ENCODE results near the gene CTAGE9. TPM values are rescaled to one million over a fixed set of nuclear protein-coding genes. Genes with fewer than 3 reads are reported as not detected.

Gene CTAGE9
- total RNA-seq, 1 experiment from 2014 or later, result not detected

DNA sequence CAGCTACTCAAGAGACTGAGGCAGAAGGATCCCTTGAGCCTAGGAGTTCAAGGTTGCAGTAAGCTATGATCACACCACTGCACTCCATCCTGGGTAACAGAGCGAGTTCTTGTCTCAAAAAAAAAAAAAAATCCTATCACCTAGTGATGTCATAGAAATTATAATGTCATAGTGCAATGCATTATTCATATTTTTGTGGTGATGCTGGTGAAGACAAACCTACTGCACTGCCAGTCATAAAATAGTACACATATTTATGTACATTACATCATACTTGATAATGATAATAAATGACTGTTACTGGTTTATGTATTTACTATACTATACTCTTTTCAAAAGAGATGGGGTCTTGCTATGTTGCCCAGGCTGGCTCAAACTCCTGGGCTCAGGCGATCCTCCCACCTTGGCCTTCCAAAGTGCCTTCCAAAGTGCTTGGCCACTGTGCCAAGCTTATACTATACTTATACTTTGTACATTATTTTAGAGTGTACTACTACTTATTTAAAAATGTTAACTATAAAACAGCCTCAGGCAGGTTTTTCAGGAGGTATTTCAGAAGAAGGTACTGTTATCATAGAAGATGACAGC, 47.1 kb downstream of the CTAGE9 start:
- Histone ChIP-seq H4K5ac (ENCODE audit: insufficient read length, low read depth, low read length) (no peak overlapping the region), H3K27ac (ENCODE audit: insufficient read length, low read depth, low read length) (no peak overlapping the region), H2AFZ (ENCODE audit: low read length) (no peak overlapping the region), H3K79me1 (ENCODE audit: insufficient read depth, low read depth, low read length, poor library complexity, severe bottlenecking) (no peaks in the 10 kb centered on the region), H4K8ac (replicated peaks; ENCODE audit: insufficient read length, low read depth, low read length) (no peak overlapping the region), H3K27me3 (ENCODE audit: insufficient read depth, low read length) (no peaks in the 10 kb centered on the region), H3K9me3 (ENCODE audit: control insufficient read depth, low read depth, low read length) (no peaks in the 10 kb centered on the region), H2BK20ac (ENCODE audit: low read depth, low read length, poor library complexity, severe bottlenecking) (no peak overlapping the region), H3K79me2 (ENCODE audit: insufficient read depth, low read length) (no peaks in the 10 kb centered on the region), H2BK12ac (ENCODE audit: insufficient read length, low read depth, low read length) (no peak overlapping the region), H3K14ac (ENCODE audit: insufficient read depth, low read length) (no peak overlapping the region), H4K91ac (ENCODE audit: insufficient read length, low read depth, low read length) (no peak overlapping the region), H2BK15ac (ENCODE audit: low read depth, low read length) (no peak overlapping the region), H3K18ac (ENCODE audit: insufficient read length, low read depth, low read length) (no peak overlapping the region), H2AK5ac (ENCODE audit: insufficient read length, low read length) (no peak overlapping the region), H3K9ac (ENCODE audit: extremely low read depth, insufficient read length, low read length) (no peak overlapping the region), H3K4me2 (ENCODE audit: insufficient read depth, insufficient read length, low read length) (no peak overlapping the region), H3T11ph (ENCODE audit: low read length) (no peak overlapping the region), H4K20me1 (ENCODE audit: control insufficient read depth, insufficient read depth, insufficient read length) (no peaks in the 10 kb centered on the region), H3K4ac (ENCODE audit: low read depth, low read length) (no peak overlapping the region), H2BK120ac (ENCODE audit: low read depth, low read length, poor library complexity, severe bottlenecking) (no peak overlapping the region), H3K4me1 (ENCODE audit: insufficient read depth, low read length) (no peaks in the 10 kb centered on the region; the same call in 1 of the 2 replicates), H3K56ac (ENCODE audit: insufficient read length, low read depth, low read length) (no peak overlapping the region), H3K23me2 (ENCODE audit: insufficient read length, low read depth, low read length, poor library complexity, severe bottlenecking) (no peaks in the 10 kb centered on the region), H2BK5ac (ENCODE audit: insufficient read length, low read length) (no peak overlapping the region), H3K23ac (ENCODE audit: insufficient read length, low read depth, low read length) (no peak overlapping the region)
- H3K9me3 Mint-ChIP-seq, result no peaks in the 10 kb centered on the region
- no peak overlapping the region for H3K4me3 Mint-ChIP-seq
- no peak for TF ChIP-seq CTCF (conservative IDR thresholded peaks at IDR 0.05)
- WGBS (ENCODE audit: extremely low coverage, insufficient read length, low lambda C conversion rate), result no CpG with 5 or more reads among the region's 2 CpGs
- H3K4me1 Mint-ChIP-seq, result no peaks in the 10 kb centered on the region; a peak in 1 of 4 replicates
- no peak for DNase-seq
- H3K27ac Mint-ChIP-seq, result no peak overlapping the region
- no peaks in the 10 kb centered on the region for H3K36me3 Mint-ChIP-seq (ENCODE audit: insufficient read depth in 1 of 3, low read depth in 3 of 3)
- H3K27me3 Mint-ChIP-seq (ENCODE audit: low read depth), result peaks cover 8% of the 10 kb centered on the region
